NCI-H1694 treated with DMSO at 0.1 percent for 48 hours (cell line): ENCODE measurements around the gene CHRNA3.
"Not testable (repeated sequence)": the region's sequence is repeated elsewhere in the genome, so short reads cannot be mapped to it uniquely, and the experiment has no call there.

Experiments used
- DNase-seq: peaks from one replicate; lab custom pipeline; 2025; lab: John Stamatoyannopoulos, UW

The CHRNA3 gene

DNA sequence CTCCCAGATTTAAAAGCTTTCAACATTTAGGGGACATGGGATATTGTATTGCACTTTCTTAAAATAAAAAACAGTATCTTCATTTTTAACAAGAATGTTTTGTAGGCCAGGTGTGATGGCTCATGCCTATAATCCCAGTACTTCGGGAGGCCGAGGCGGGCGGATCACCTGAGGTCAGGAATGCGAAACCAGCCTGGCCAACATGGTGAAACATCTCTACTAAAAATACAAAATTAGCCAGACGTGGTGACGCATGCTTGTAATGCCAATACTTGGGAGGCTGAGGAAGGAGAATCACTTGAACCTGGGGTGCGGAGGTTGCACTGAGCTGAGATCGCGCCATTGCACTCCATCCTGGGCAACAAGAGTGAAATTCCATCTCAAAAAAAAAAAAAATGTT, 60.6 kb downstream of the CHRNA3 start:
- not testable (repeated sequence) for DNase-seq

DNA sequence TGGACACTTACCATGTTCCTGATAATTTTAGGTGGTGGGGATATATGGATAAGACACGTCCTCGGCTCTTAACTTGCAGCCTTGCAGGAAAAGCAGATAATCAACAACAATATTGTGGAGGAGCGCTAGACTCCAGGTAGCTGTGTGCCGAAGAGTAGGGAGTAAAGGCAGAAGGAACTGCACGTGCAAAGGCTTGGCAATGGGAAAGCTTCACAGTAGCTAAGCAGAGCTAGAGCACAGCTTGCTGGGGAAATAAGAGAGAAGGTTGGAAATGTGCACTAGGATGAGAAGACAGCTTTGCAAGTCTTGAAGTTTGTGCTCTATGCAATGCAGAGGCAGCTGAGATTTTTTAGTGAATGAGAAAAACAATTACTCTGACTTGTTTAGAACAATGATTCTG, 68.2 kb downstream of the CHRNA3 start:
- no peak for DNase-seq

DNA sequence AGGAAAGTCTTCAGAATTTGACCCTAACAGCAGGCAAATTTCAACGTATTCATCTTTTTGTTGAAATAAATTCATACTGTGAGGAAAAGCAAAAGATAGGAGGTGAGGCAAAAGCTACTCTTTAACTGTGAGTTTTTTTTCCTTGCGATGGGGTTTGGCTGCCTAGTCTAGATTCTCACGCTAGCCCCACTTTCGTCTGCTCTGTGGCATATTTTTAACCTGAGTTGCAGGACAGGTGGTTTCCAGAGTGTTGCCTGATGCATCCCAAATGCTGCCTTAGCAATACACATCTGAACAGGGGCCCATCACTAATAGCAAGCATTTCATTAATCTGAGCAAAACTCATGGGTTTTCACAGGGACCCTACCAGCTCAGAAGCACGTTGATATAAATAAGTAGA, 68.9 kb downstream of the CHRNA3 start:
- no peak for DNase-seq

DNA sequence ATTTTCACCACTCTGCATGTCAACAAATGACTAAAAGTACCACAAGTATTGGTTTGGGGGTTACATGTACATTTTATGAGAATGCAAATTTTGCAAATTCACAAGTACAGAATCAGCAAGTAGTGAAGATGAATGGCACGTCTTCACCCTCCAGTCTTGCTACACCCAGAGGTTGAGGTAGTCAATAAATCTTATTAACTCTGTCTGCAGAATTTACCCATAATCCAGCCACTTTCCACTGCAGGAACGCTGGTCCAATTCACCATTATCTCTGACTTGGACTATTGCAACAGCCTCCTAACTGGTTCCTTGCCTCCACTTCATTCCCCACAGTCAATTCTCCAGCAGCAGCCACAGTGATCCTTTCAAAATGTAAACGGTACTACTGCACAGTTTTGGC, 70.0 kb downstream of the CHRNA3 start:
- DNase-seq: no peak

DNA sequence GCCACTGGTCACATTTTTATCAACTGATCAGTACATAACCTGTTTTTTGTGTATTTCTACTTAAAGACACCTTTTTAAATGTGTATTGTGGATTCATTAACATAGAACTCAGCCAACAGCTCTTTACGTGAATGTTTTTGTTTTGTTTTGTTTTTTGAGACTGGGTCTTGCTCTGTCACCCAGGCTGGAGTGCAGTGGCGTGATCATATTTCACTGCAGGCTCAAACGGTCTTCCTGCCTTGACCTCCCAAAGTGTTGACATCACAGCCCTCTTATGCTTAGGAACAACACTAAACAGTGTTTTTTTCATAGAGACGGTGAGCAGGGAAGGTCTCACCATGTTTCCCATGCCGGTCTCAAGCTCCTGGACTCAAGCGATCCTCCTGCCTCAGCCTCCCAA, 70.6 kb downstream of the CHRNA3 start:
- no peak for DNase-seq
